Vagina (tissue), 2 donors: ENCODE data around the gene BTNL9. TPM values are rescaled to one million over a fixed set of nuclear protein-coding genes. Genes with fewer than 3 reads are reported as not detected.

Source experiments
- DNase-seq, 2 donors: peaks; one replicate each; pipeline ENCODE4 v3.0.0-alpha.2; 2017; ENCODE audit errors: extremely low spot score in 2 of 2
- H3K27ac ChIP-seq: fragments of 200-600 bp; sonication (generic); one replicate; pipeline ENCODE4 v1.5.1; 2019
- H3K27me3 ChIP-seq: fragments of 200-600 bp; sonication (generic); one replicate; pipeline ENCODE4 v1.5.1; 2019
- H3K36me3 ChIP-seq, 2 donors: fragments of 200-600 bp; sonication (generic); one replicate each; pipeline ENCODE4 v1.5.1; 2017 to 2019
- H3K4me1 ChIP-seq: fragments of 200-600 bp; sonication (generic); one replicate; pipeline ENCODE4 v1.5.1; 2019
- H3K4me3 ChIP-seq, 2 donors: fragments of 200-600 bp; sonication (generic); 1 replicate in 1 of 2; 2 replicates in 1 of 2; pipeline ENCODE4 v1.5.1; 2016 to 2019
- H3K9me3 ChIP-seq: fragments of 200-600 bp; sonication (generic); one replicate; pipeline ENCODE4 v1.5.1; 2019
- POLR2A ChIP-seq, 2 donors: fragments of 450-650 bp; IDR thresholded peaks; one replicate each; pipeline ENCODE4 v1.6.1; 2017; ENCODE audit warnings: antibody characterized with exemption in 2 of 2, mild to moderate bottlenecking in 2 of 2, moderate library complexity in 2 of 2
- POLR2AphosphoS5 ChIP-seq, 2 donors: sonication (generic); formaldehyde crosslinking; IDR thresholded peaks; one replicate each; pipeline ENCODE4 v1.9.0; 2017; ENCODE audit warnings: antibody characterized with exemption in 2 of 2, mild to moderate bottlenecking in 2 of 2, low read depth in 1 of 2; ENCODE audit not compliant: insufficient read depth in 1 of 2
- intact Hi-C: fragments of 100-400 bp; cut with DNase I; formaldehyde crosslinking; loops from one replicate; pipeline ENCODE4 v1.15.1; 2023
- total RNA-seq: library from RNA; depleted of rRNA; stranded (reverse); fragments of >200 nt; gene quantifications from one replicate; pipeline ENCODE4 v1.2.3, GENCODE V29; 2016
- TF ChIP-seq, protein P1 (sequence below), 3 experiments: fragments of 450-650 bp in 2 of 3; fragments of 200-600 bp in 1 of 3; sonication (generic) in 1 of 3; IDR thresholded peaks; one replicate each; pipeline ENCODE4 v1.5.1; 2017 to 2019; ENCODE audit warnings: antibody characterized with exemption in 3 of 3, mild to moderate bottlenecking in 2 of 3, moderate library complexity in 2 of 3

The BTNL9 gene
- total RNA-seq, 1 donor from 2014 or later = 34.1 TPM

DNA sequence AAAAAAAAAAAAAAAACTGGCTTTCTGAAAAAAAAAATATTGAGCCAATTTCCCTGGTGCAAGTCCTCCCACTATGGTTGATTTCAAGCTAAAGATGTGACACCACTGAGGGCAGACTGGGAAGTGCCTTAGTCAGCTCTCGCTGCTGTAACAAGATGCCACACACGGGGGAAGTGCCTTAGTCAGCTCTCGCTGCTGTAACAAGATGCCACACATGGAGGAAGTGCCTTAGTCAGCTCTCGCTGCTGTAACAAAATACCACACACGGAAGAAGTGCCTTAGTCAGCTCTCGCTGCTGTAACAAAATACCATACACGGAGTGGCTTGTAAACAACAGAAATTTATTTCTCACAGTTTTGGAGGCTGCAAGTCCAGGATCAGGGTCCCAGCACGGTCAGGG is 23.4 kb downstream of the BTNL9 start:
- no peaks in the 10 kb centered on the region for H3K27me3 ChIP-seq
- no peaks in the 10 kb centered on the region for H3K36me3 ChIP-seq
- peaks cover 7% of the 10 kb centered on the region for H3K4me1 ChIP-seq
- no peaks in the 10 kb centered on the region for H3K9me3 ChIP-seq
- no peak overlapping the region for H3K4me3 ChIP-seq
- intact Hi-C loops = no loop called here
- DNase-seq = peak in 1 of 2 donors; percentile 49
- no peak overlapping the region for H3K27ac ChIP-seq
- TF ChIP-seq POLR2A (IDR thresholded peaks at IDR 0.05) (no peak), POLR2AphosphoS5 (IDR thresholded peaks at IDR 0.05; ENCODE audit: insufficient read depth in 1 of 2, low read depth in 1 of 2) (no peak)
- TF ChIP-seq, protein P1, sequence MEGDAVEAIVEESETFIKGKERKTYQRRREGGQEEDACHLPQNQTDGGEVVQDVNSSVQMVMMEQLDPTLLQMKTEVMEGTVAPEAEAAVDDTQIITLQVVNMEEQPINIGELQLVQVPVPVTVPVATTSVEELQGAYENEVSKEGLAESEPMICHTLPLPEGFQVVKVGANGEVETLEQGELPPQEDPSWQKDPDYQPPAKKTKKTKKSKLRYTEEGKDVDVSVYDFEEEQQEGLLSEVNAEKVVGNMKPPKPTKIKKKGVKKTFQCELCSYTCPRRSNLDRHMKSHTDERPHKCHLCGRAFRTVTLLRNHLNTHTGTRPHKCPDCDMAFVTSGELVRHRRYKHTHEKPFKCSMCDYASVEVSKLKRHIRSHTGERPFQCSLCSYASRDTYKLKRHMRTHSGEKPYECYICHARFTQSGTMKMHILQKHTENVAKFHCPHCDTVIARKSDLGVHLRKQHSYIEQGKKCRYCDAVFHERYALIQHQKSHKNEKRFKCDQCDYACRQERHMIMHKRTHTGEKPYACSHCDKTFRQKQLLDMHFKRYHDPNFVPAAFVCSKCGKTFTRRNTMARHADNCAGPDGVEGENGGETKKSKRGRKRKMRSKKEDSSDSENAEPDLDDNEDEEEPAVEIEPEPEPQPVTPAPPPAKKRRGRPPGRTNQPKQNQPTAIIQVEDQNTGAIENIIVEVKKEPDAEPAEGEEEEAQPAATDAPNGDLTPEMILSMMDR (IDR thresholded peaks at IDR 0.05) = no peak

- H3K27ac ChIP-seq = no peak overlapping the region
- DNase-seq = peak in 1 of 2 donors; percentile 88
- H3K4me3 ChIP-seq = no peak overlapping the region
- no peaks in the 10 kb centered on the region for H3K9me3 ChIP-seq
- intact Hi-C loops = no loop called here
- H3K4me1 ChIP-seq = no peaks in the 10 kb centered on the region
- no peaks in the 10 kb centered on the region for H3K36me3 ChIP-seq
- no peaks in the 10 kb centered on the region for H3K27me3 ChIP-seq
- TF ChIP-seq, protein P1 (IDR thresholded peaks at IDR 0.05) = no peak
- TF ChIP-seq POLR2AphosphoS5 (IDR thresholded peaks at IDR 0.05; ENCODE audit: insufficient read depth in 1 of 2, low read depth in 1 of 2) (no peak), POLR2A (IDR thresholded peaks at IDR 0.05) (no peak)
Measured at GRCh38 chr5:181064987-181065386, 24.9 kb downstream of the BTNL9 start.

GRCh38 chr5:181069767-181070491 is 29.9 kb downstream of the BTNL9 start:
- H3K27me3 ChIP-seq = no peaks in the 10 kb centered on the region
- no peaks in the 10 kb centered on the region for H3K4me1 ChIP-seq
- no peaks in the 10 kb centered on the region for H3K36me3 ChIP-seq
- no peak for TF ChIP-seq POLR2AphosphoS5 (IDR thresholded peaks at IDR 0.05; ENCODE audit: insufficient read depth in 1 of 2, low read depth in 1 of 2)
- TF ChIP-seq POLR2A (IDR thresholded peaks at IDR 0.05) = no peak
- TF ChIP-seq, protein P1 (IDR thresholded peaks at IDR 0.05) = no peak
- H3K9me3 ChIP-seq = no peaks in the 10 kb centered on the region
- intact Hi-C loops = no loop called here
- no peak overlapping the region for H3K27ac ChIP-seq
- no peak overlapping the region for H3K4me3 ChIP-seq
- no peak for DNase-seq

GRCh38 chr5:181070523-181070922 is 30.5 kb downstream of the BTNL9 start:
- Histone ChIP-seq H3K27ac (no peak overlapping the region), H3K9me3 (no peaks in the 10 kb centered on the region), H3K36me3 (no peaks in the 10 kb centered on the region), H3K4me3 (no peak overlapping the region), H3K4me1 (no peaks in the 10 kb centered on the region), H3K27me3 (no peaks in the 10 kb centered on the region)
- intact Hi-C loops = no loop called here
- DNase-seq = no peak
- no peak for TF ChIP-seq POLR2AphosphoS5 (IDR thresholded peaks at IDR 0.05; ENCODE audit: insufficient read depth in 1 of 2, low read depth in 1 of 2)
- TF ChIP-seq, protein P1 (IDR thresholded peaks at IDR 0.05) = no peak
- no peak for TF ChIP-seq POLR2A (IDR thresholded peaks at IDR 0.05)

- DNase-seq = no peak
- no peaks in the 10 kb centered on the region for H3K27me3 ChIP-seq
- no peaks in the 10 kb centered on the region for H3K36me3 ChIP-seq
Measured at GRCh38 chr5:181071257-181071656, 31.2 kb downstream of the BTNL9 start.

More at GRCh38 chr5:181071257-181071656, 31.2 kb downstream of the BTNL9 start:
- H3K4me1 ChIP-seq = no peaks in the 10 kb centered on the region
- H3K4me3 ChIP-seq = no peak overlapping the region
- no peak overlapping the region for H3K27ac ChIP-seq
- intact Hi-C loops = no loop called here
- no peaks in the 10 kb centered on the region for H3K9me3 ChIP-seq
- no peak for TF ChIP-seq POLR2A (IDR thresholded peaks at IDR 0.05)
- TF ChIP-seq, protein P1 (IDR thresholded peaks at IDR 0.05) = no peak
- no peak for TF ChIP-seq POLR2AphosphoS5 (IDR thresholded peaks at IDR 0.05; ENCODE audit: insufficient read depth in 1 of 2, low read depth in 1 of 2)
